Activated naive CD4-positive, alpha-beta T cell treated with anti-CD3 and anti-CD28 coated beads, Interleukin-2, amount 50 U/mL, for 16 hours (primary cell): ENCODE results near the gene ETV1.

Source experiments
- DNase-seq: peaks from one replicate; pipeline ENCODE4 v3.0.0-alpha.2; 2020

The ETV1 gene

GRCh38 chr7:13989126-13989948 is at the start of gene ETV1:
Gene ETV1 (minus strand): TSS chr7:13989666. CDS start chr7:13989052, 614 bp downstream.
- DNase-seq, result no peak

- no peak for DNase-seq
Measured at GRCh38 chr7:14024406-14024805, 34.9 kb upstream of the ETV1 start.

- no peak for DNase-seq
Measured at GRCh38 chr7:14023838-14024237, 34.4 kb upstream of the ETV1 start.

- no peak for DNase-seq
Measured at GRCh38 chr7:14023342-14023741, 33.9 kb upstream of the ETV1 start.

- DNase-seq, result no peak
Measured at GRCh38 chr7:14021069-14021468, 31.6 kb upstream of the ETV1 start.

GRCh38 chr7:14020339-14020900 is 31.0 kb upstream of the ETV1 start:
- DNase-seq, result no peak

- DNase-seq, result no peak
Measured at GRCh38 chr7:14018751-14019150, 29.3 kb upstream of the ETV1 start.

GRCh38 chr7:14016950-14017349 is 27.5 kb upstream of the ETV1 start:
- DNase-seq, result no peak

- no peak for DNase-seq
Measured at GRCh38 chr7:14013898-14014297, 24.4 kb upstream of the ETV1 start.

- no peak for DNase-seq
Measured at GRCh38 chr7:14009453-14010418, 20.3 kb upstream of the ETV1 start.

GRCh38 chr7:14001139-14001538 is 11.7 kb upstream of the ETV1 start:
- DNase-seq, result no peak

- DNase-seq, result no peak
Measured at GRCh38 chr7:14000247-14000646, 10.8 kb upstream of the ETV1 start.

GRCh38 chr7:13998866-13999265 is 9.4 kb upstream of the ETV1 start:
- DNase-seq, result no peak

- no peak for DNase-seq
Measured at GRCh38 chr7:13992596-13992964, 3.1 kb upstream of the ETV1 start.

GRCh38 chr7:13991791-13992595 is 2.5 kb upstream of the ETV1 start:
- DNase-seq, result no peak

- peak; percentile 21 for DNase-seq
Measured at GRCh38 chr7:13990984-13991790, 1.7 kb upstream of the ETV1 start.

- no peak for DNase-seq
Measured at GRCh38 chr7:13990319-13990983, 985 bp upstream of the ETV1 start.

GRCh38 chr7:13989949-13990305 is 461 bp upstream of the ETV1 start:
- DNase-seq, result no peak

- DNase-seq, result no peak
Measured at GRCh38 chr7:13988731-13989125, 738 bp downstream of the ETV1 start.

GRCh38 chr7:13988065-13988464 is 1.4 kb downstream of the ETV1 start:
- DNase-seq, result no peak

GRCh38 chr7:13987395-13987794 is 2.1 kb downstream of the ETV1 start:
- DNase-seq, result no peak
